Activated CD4-positive, alpha-beta memory T cell treated with anti-CD3 and anti-CD28 coated beads for 36 hours (primary cell): ENCODE data around the gene ADAMTS3. TPM values are rescaled to one million over a fixed set of nuclear protein-coding genes. Genes with fewer than 3 reads are reported as not detected.

Experiments
- CTCF ChIA-PET: fragments of 350-600 bp; sonication (Branson Sonifier 250); formaldehyde crosslinking; loops from one replicate; lab custom pipeline; 2021; ENCODE audit warnings: antibody characterized with exemption, inconsistent platforms; lab: Charles Lee
- POLR2A ChIA-PET: fragments of 350-600 bp; sonication (Branson Sonifier 250); formaldehyde crosslinking; loops from one replicate; lab custom pipeline; 2021; ENCODE audit warnings: antibody characterized with exemption; lab: Charles Lee
- DNase-seq: peaks from one replicate; pipeline ENCODE4 v3.0.0-alpha.2; 2020
- H3K27ac Mint-ChIP-seq: one replicate; pipeline ENCODE4 v1.8.0; 2021; ENCODE audit warnings: mixed read lengths
- H3K27me3 Mint-ChIP-seq: one replicate; pipeline ENCODE4 v1.8.0; 2021; ENCODE audit warnings: mixed read lengths
- H3K36me3 Mint-ChIP-seq: one replicate; pipeline ENCODE4 v1.8.0; 2021; ENCODE audit warnings: mixed read lengths
- H3K4me1 Mint-ChIP-seq: one replicate; pipeline ENCODE4 v1.8.0; 2021; ENCODE audit warnings: low read depth, mixed read lengths
- H3K4me3 Mint-ChIP-seq: one replicate; pipeline ENCODE4 v1.8.0; 2021; ENCODE audit warnings: mild to moderate bottlenecking, mixed read lengths
- H3K9me3 Mint-ChIP-seq: one replicate; pipeline ENCODE4 v1.8.0; 2021; ENCODE audit warnings: mixed read lengths
- intact Hi-C: fragments of 100-400 bp; cut with micrococcal nuclease; formaldehyde crosslinking; loops from one replicate; pipeline ENCODE4 v1.15.1; 2023
- total RNA-seq, 2 experiments: library from RNA; stranded (reverse); gene quantifications; one replicate each; pipeline ENCODE4 v1.2.3, GENCODE V29; 2021

Gene ADAMTS3
- total RNA-seq, 2 experiments from 2014 or later, result not detected

GRCh38 chr4:72538006-72538405 lies 31.0 kb downstream of the ADAMTS3 start:
- DNase-seq, result no peak
- no peaks in the 10 kb centered on the region for H3K27me3 Mint-ChIP-seq
- intact Hi-C loops, result no loop called here
- ChIA-PET POLR2A (no interaction called here), CTCF (no interaction called here)
- no peaks in the 10 kb centered on the region for H3K36me3 Mint-ChIP-seq
- no peaks in the 10 kb centered on the region for H3K4me1 Mint-ChIP-seq
- no peak overlapping the region for H3K27ac Mint-ChIP-seq
- H3K4me3 Mint-ChIP-seq, result no peak overlapping the region
- H3K9me3 Mint-ChIP-seq, result peaks cover 15% of the 10 kb centered on the region

GRCh38 chr4:72536443-72536842 lies 32.6 kb downstream of the ADAMTS3 start:
- DNase-seq, result no peak
- ChIA-PET POLR2A (no interaction called here), CTCF (no interaction called here)
- H3K36me3 Mint-ChIP-seq, result no peaks in the 10 kb centered on the region
- H3K27me3 Mint-ChIP-seq, result no peaks in the 10 kb centered on the region
- no peaks in the 10 kb centered on the region for H3K4me1 Mint-ChIP-seq
- H3K9me3 Mint-ChIP-seq, result peaks cover 13% of the 10 kb centered on the region
- intact Hi-C loops, result no loop called here
- no peak overlapping the region for H3K4me3 Mint-ChIP-seq
- no peak overlapping the region for H3K27ac Mint-ChIP-seq

GRCh38 chr4:72531768-72532290 lies 37.2 kb downstream of the ADAMTS3 start:
- POLR2A ChIA-PET, result interaction anchor here (0.6 kb wide), 1 partner anchor 733 kb away, joined by 3 read pairs; no protein-coding TSS in a partner anchor
- intact Hi-C loops, result no loop called here
- no peaks in the 10 kb centered on the region for H3K36me3 Mint-ChIP-seq
- no peak for DNase-seq
- no peaks in the 10 kb centered on the region for H3K27me3 Mint-ChIP-seq
- CTCF ChIA-PET, result no interaction called here
- no peaks in the 10 kb centered on the region for H3K9me3 Mint-ChIP-seq
- no peaks in the 10 kb centered on the region for H3K4me1 Mint-ChIP-seq
- no peak overlapping the region for H3K4me3 Mint-ChIP-seq
- no peak overlapping the region for H3K27ac Mint-ChIP-seq

- intact Hi-C loops, result no loop called here
- Mint-ChIP-seq H3K4me1 (no peaks in the 10 kb centered on the region), H3K27me3 (no peaks in the 10 kb centered on the region), H3K27ac (no peak overlapping the region), H3K9me3 (no peaks in the 10 kb centered on the region), H3K36me3 (no peaks in the 10 kb centered on the region), H3K4me3 (no peak overlapping the region)
- POLR2A ChIA-PET, result no interaction called here
- no peak for DNase-seq
- CTCF ChIA-PET, result no interaction called here
These were observed 37.7 kb downstream of the ADAMTS3 start for GRCh38 chr4:72531322-72531721.

GRCh38 chr4:72529148-72529822 lies 39.7 kb downstream of the ADAMTS3 start:
- DNase-seq, result no peak
- Mint-ChIP-seq H3K9me3 (no peaks in the 10 kb centered on the region), H3K4me1 (no peaks in the 10 kb centered on the region), H3K27ac (no peak overlapping the region), H3K4me3 (no peak overlapping the region), H3K27me3 (no peaks in the 10 kb centered on the region), H3K36me3 (no peaks in the 10 kb centered on the region)
- intact Hi-C loops, result no loop called here
- ChIA-PET POLR2A (no interaction called here), CTCF (no interaction called here)

GRCh38 chr4:72527038-72527646 lies 41.9 kb downstream of the ADAMTS3 start:
- Mint-ChIP-seq H3K27ac (no peak overlapping the region), H3K4me1 (no peaks in the 10 kb centered on the region), H3K27me3 (no peaks in the 10 kb centered on the region), H3K36me3 (no peaks in the 10 kb centered on the region), H3K9me3 (no peaks in the 10 kb centered on the region), H3K4me3 (no peak overlapping the region)
- CTCF ChIA-PET, result no interaction called here
- intact Hi-C loops, result no loop called here
- no peak for DNase-seq
- POLR2A ChIA-PET, result no interaction called here

GRCh38 chr4:72525938-72526337 lies 43.1 kb downstream of the ADAMTS3 start:
- DNase-seq, result no peak
- CTCF ChIA-PET, result no interaction called here

GRCh38 chr4:72522440-72522839 lies 46.6 kb downstream of the ADAMTS3 start:
- POLR2A ChIA-PET, result no interaction called here
- Mint-ChIP-seq H3K4me3 (no peak overlapping the region), H3K27me3 (no peaks in the 10 kb centered on the region), H3K36me3 (no peaks in the 10 kb centered on the region), H3K9me3 (no peaks in the 10 kb centered on the region), H3K27ac (no peak overlapping the region), H3K4me1 (no peaks in the 10 kb centered on the region)
- DNase-seq, result no peak
- CTCF ChIA-PET, result no interaction called here
- intact Hi-C loops, result no loop called here

More at GRCh38 chr4:72525938-72526337, 43.1 kb downstream of the ADAMTS3 start:
- Mint-ChIP-seq H3K27me3 (no peaks in the 10 kb centered on the region), H3K4me1 (no peaks in the 10 kb centered on the region), H3K9me3 (no peaks in the 10 kb centered on the region), H3K4me3 (no peak overlapping the region), H3K27ac (no peak overlapping the region), H3K36me3 (no peaks in the 10 kb centered on the region)
- POLR2A ChIA-PET, result no interaction called here
- intact Hi-C loops, result no loop called here

- ChIA-PET CTCF (no interaction called here), POLR2A (no interaction called here)
- peaks cover 2% of the 10 kb centered on the region for H3K9me3 Mint-ChIP-seq
- H3K4me3 Mint-ChIP-seq, result no peak overlapping the region
- H3K27me3 Mint-ChIP-seq, result no peaks in the 10 kb centered on the region
- intact Hi-C loops, result no loop called here
- H3K27ac Mint-ChIP-seq, result no peak overlapping the region
- H3K4me1 Mint-ChIP-seq, result no peaks in the 10 kb centered on the region
- DNase-seq, result no peak
- no peaks in the 10 kb centered on the region for H3K36me3 Mint-ChIP-seq
These were observed 55.8 kb downstream of the ADAMTS3 start for GRCh38 chr4:72513227-72513626.

- no peaks in the 10 kb centered on the region for H3K4me1 Mint-ChIP-seq
- H3K9me3 Mint-ChIP-seq, result no peaks in the 10 kb centered on the region
- DNase-seq, result no peak
- intact Hi-C loops, result no loop called here
- H3K27ac Mint-ChIP-seq, result no peak overlapping the region
- no peaks in the 10 kb centered on the region for H3K36me3 Mint-ChIP-seq
- ChIA-PET POLR2A (no interaction called here), CTCF (no interaction called here)
- peaks cover 2% of the 10 kb centered on the region for H3K27me3 Mint-ChIP-seq
- H3K4me3 Mint-ChIP-seq, result no peak overlapping the region
These were observed 61.1 kb downstream of the ADAMTS3 start for GRCh38 chr4:72507860-72508419.

- Mint-ChIP-seq H3K36me3 (no peaks in the 10 kb centered on the region), H3K27ac (no peak overlapping the region), H3K4me3 (no peak overlapping the region), H3K9me3 (no peaks in the 10 kb centered on the region), H3K4me1 (no peaks in the 10 kb centered on the region), H3K27me3 (peaks cover 2% of the 10 kb centered on the region)
- no peak for DNase-seq
- ChIA-PET POLR2A (no interaction called here), CTCF (no interaction called here)
- intact Hi-C loops, result no loop called here
These were observed 61.9 kb downstream of the ADAMTS3 start for GRCh38 chr4:72507167-72507566.

GRCh38 chr4:72505314-72505744 lies 63.7 kb downstream of the ADAMTS3 start:
- H3K27me3 Mint-ChIP-seq, result peaks cover 2% of the 10 kb centered on the region
- intact Hi-C loops, result no loop called here
- H3K4me3 Mint-ChIP-seq, result no peak overlapping the region
- H3K4me1 Mint-ChIP-seq, result no peaks in the 10 kb centered on the region
- CTCF ChIA-PET, result no interaction called here
- H3K36me3 Mint-ChIP-seq, result no peaks in the 10 kb centered on the region
- H3K27ac Mint-ChIP-seq, result no peak overlapping the region
- peaks cover 2% of the 10 kb centered on the region for H3K9me3 Mint-ChIP-seq
- DNase-seq, result no peak
- POLR2A ChIA-PET, result no interaction called here
